Lower leg skin (tissue), 4 donors: Measurements from ENCODE around the gene SMG7. TPM values are rescaled to one million over a fixed set of nuclear protein-coding genes. Genes with fewer than 3 reads are reported as not detected.

Experiments
- DNase-seq, 2 donors: peaks; one replicate each; pipeline ENCODE4 v3.0.0-alpha.2; 2019; ENCODE audit warnings: low spot score in 2 of 2
- H3K4me3 ChIP-seq: fragments of 200-600 bp; sonication (generic); 2 replicates; pipeline ENCODE4 v1.5.1; 2017; ENCODE audit warnings: mild to moderate bottlenecking, low read depth; ENCODE audit not compliant: poor library complexity, severe bottlenecking
- CTCF ChIP-seq, 3 donors: fragments of 450-650 bp; IDR thresholded peaks; one replicate each; pipeline ENCODE4 v1.5.1; 2016; ENCODE audit warnings: antibody characterized with exemption in 3 of 3, mild to moderate bottlenecking in 3 of 3, moderate library complexity in 2 of 3
- POLR2A ChIP-seq, 2 donors: fragments of 450-650 bp; IDR thresholded peaks; one replicate each; pipeline ENCODE4 v1.6.1; 2016 to 2017; ENCODE audit warnings: antibody characterized with exemption in 2 of 2, mild to moderate bottlenecking in 1 of 2, moderate library complexity in 1 of 2
- WGBS, 2 donors: methylation state at CpG; one replicate each; pipeline ENCODE4 v1.1.5; 2018; 5-methylcytosine and 5-hydroxymethylcytosine counted together
- intact Hi-C: fragments of 100-400 bp; cut with DNase I; formaldehyde crosslinking; loops from one replicate; pipeline ENCODE4 v1.15.0; 2023; ENCODE audit warnings: low total_unique reads
- total RNA-seq, 4 donors: library from RNA; depleted of rRNA; stranded (reverse); fragments of >200 nt; gene quantifications; one replicate each; pipeline ENCODE4 v1.1.0, GENCODE V29; 2016

The SMG7 gene
- total RNA-seq, 4 donors from 2014 or later, result 34.8 to 57.9 (median 42.6) TPM

- WGBS, 2 donors, result 86 to 90% methylated on average over 6 of the region's 6 CpGs
- no peak overlapping the region for H3K4me3 ChIP-seq
- DNase-seq, result no peak
- no peak for TF ChIP-seq CTCF (IDR thresholded peaks at IDR 0.05)
- no peak for TF ChIP-seq POLR2A (IDR thresholded peaks at IDR 0.05)
- intact Hi-C loops, result no loop called here
Measured at GRCh38 chr1:183498342-183498991, 26.2 kb downstream of the SMG7 start.

- H3K4me3 ChIP-seq, result no peak overlapping the region
- DNase-seq, result no peak
- TF ChIP-seq CTCF (IDR thresholded peaks at IDR 0.05), result no peak
- TF ChIP-seq POLR2A (IDR thresholded peaks at IDR 0.05), result no peak
- WGBS, 2 donors, result 81 to 89% methylated on average over 5 of the region's 5 CpGs
- intact Hi-C loops, result no loop called here
Measured at GRCh38 chr1:183505454-183506089, 33.3 kb downstream of the SMG7 start.

GRCh38 chr1:183506561-183506960, 34.3 kb downstream of the SMG7 start:
- WGBS, 2 donors, result 79 to 80% methylated on average over 4 of the region's 4 CpGs
- intact Hi-C loops, result no loop called here
- TF ChIP-seq CTCF (IDR thresholded peaks at IDR 0.05) (no peak), POLR2A (IDR thresholded peaks at IDR 0.05) (no peak)

GRCh38 chr1:183508694-183509093, 36.4 kb downstream of the SMG7 start:
- no peak for TF ChIP-seq POLR2A (IDR thresholded peaks at IDR 0.05)
- TF ChIP-seq CTCF (IDR thresholded peaks at IDR 0.05), result no peak
- WGBS, 2 donors, result 88 to 91% methylated on average over 1 of the region's 1 CpG
- no peak for DNase-seq
- no peak overlapping the region for H3K4me3 ChIP-seq
- intact Hi-C loops, result no loop called here

More at GRCh38 chr1:183506561-183506960, 34.3 kb downstream of the SMG7 start:
- no peak for DNase-seq
- no peak overlapping the region for H3K4me3 ChIP-seq

GRCh38 chr1:183512450-183512849, 40.2 kb downstream of the SMG7 start:
- TF ChIP-seq POLR2A (IDR thresholded peaks at IDR 0.05), result no peak
- no peak for TF ChIP-seq CTCF (IDR thresholded peaks at IDR 0.05)
- DNase-seq, result no peak
- 86 to 89% methylated on average over 2 of the region's 2 CpGs for WGBS, 2 donors
- H3K4me3 ChIP-seq, result no peak overlapping the region
- intact Hi-C loops, result no loop called here
